ENCODE measurements around the gene KIAA0825.

Gene KIAA0825

GRCh38 chr5:94316916-94317838, 301.2 kb downstream of the KIAA0825 start:
- Mint-ChIP-seq H3K27ac (no peak overlapping the region), H3K36me3 (ENCODE audit: low read depth) (no peaks in the 10 kb centered on the region), H3K9me3 (no peaks in the 10 kb centered on the region), H3K4me3 (no peak overlapping the region), H3K27me3 (no peaks in the 10 kb centered on the region), H3K4me1 (ENCODE audit: low read depth) (no peaks in the 10 kb centered on the region)
- no peak for DNase-seq

- H3K27me3 Mint-ChIP-seq = no peaks in the 10 kb centered on the region
- H3K9me3 Mint-ChIP-seq = no peaks in the 10 kb centered on the region
- DNase-seq = no peak
- no peaks in the 10 kb centered on the region for H3K36me3 Mint-ChIP-seq (ENCODE audit: low read depth)
- H3K4me1 Mint-ChIP-seq (ENCODE audit: low read depth) = no peaks in the 10 kb centered on the region
- H3K27ac Mint-ChIP-seq = no peak overlapping the region
- no peak overlapping the region for H3K4me3 Mint-ChIP-seq
These were observed 303.8 kb downstream of the KIAA0825 start for GRCh38 chr5:94314460-94315131.

- H3K27me3 Mint-ChIP-seq = no peaks in the 10 kb centered on the region
These were observed 304.7 kb downstream of the KIAA0825 start for GRCh38 chr5:94313696-94314095.

GRCh38 chr5:94313188-94313587, 305.2 kb downstream of the KIAA0825 start:
- H3K27me3 Mint-ChIP-seq = no peaks in the 10 kb centered on the region
- no peak overlapping the region for H3K27ac Mint-ChIP-seq
- DNase-seq = no peak
- H3K4me3 Mint-ChIP-seq = no peak overlapping the region
- no peaks in the 10 kb centered on the region for H3K4me1 Mint-ChIP-seq (ENCODE audit: low read depth)
- no peaks in the 10 kb centered on the region for H3K9me3 Mint-ChIP-seq
- no peaks in the 10 kb centered on the region for H3K36me3 Mint-ChIP-seq (ENCODE audit: low read depth)

More at GRCh38 chr5:94313696-94314095, 304.7 kb downstream of the KIAA0825 start:
- Mint-ChIP-seq H3K36me3 (ENCODE audit: low read depth) (no peaks in the 10 kb centered on the region), H3K4me3 (no peak overlapping the region), H3K27ac (no peak overlapping the region), H3K4me1 (ENCODE audit: low read depth) (no peaks in the 10 kb centered on the region), H3K9me3 (no peaks in the 10 kb centered on the region)
- no peak for DNase-seq

GRCh38 chr5:94312298-94312697, 306.1 kb downstream of the KIAA0825 start:
- no peaks in the 10 kb centered on the region for H3K27me3 Mint-ChIP-seq

GRCh38 chr5:94310833-94311232, 307.6 kb downstream of the KIAA0825 start:
- Mint-ChIP-seq H3K9me3 (no peaks in the 10 kb centered on the region), H3K36me3 (ENCODE audit: low read depth) (no peaks in the 10 kb centered on the region), H3K4me1 (ENCODE audit: low read depth) (no peaks in the 10 kb centered on the region), H3K27me3 (no peaks in the 10 kb centered on the region), H3K27ac (no peak overlapping the region), H3K4me3 (no peak overlapping the region)
- DNase-seq = no peak

More at GRCh38 chr5:94312298-94312697, 306.1 kb downstream of the KIAA0825 start:
- H3K4me1 Mint-ChIP-seq (ENCODE audit: low read depth) = no peaks in the 10 kb centered on the region
- no peak overlapping the region for H3K27ac Mint-ChIP-seq
- no peaks in the 10 kb centered on the region for H3K9me3 Mint-ChIP-seq
- no peak for DNase-seq
- H3K4me3 Mint-ChIP-seq = no peak overlapping the region
- no peaks in the 10 kb centered on the region for H3K36me3 Mint-ChIP-seq (ENCODE audit: low read depth)

- H3K4me1 Mint-ChIP-seq (ENCODE audit: low read depth) = no peaks in the 10 kb centered on the region
- H3K36me3 Mint-ChIP-seq (ENCODE audit: low read depth) = no peaks in the 10 kb centered on the region
- no peak overlapping the region for H3K27ac Mint-ChIP-seq
- DNase-seq = no peak
- H3K27me3 Mint-ChIP-seq = no peaks in the 10 kb centered on the region
- no peaks in the 10 kb centered on the region for H3K9me3 Mint-ChIP-seq
- no peak overlapping the region for H3K4me3 Mint-ChIP-seq
These were observed 309.3 kb downstream of the KIAA0825 start for GRCh38 chr5:94309141-94309540.

GRCh38 chr5:94308442-94308841, 310.0 kb downstream of the KIAA0825 start:
- H3K4me3 Mint-ChIP-seq = no peak overlapping the region
- H3K27me3 Mint-ChIP-seq = no peaks in the 10 kb centered on the region
- H3K27ac Mint-ChIP-seq = no peak overlapping the region
- H3K9me3 Mint-ChIP-seq = no peaks in the 10 kb centered on the region
- no peak for DNase-seq
- no peaks in the 10 kb centered on the region for H3K4me1 Mint-ChIP-seq (ENCODE audit: low read depth)
- H3K36me3 Mint-ChIP-seq (ENCODE audit: low read depth) = no peaks in the 10 kb centered on the region

- no peak for DNase-seq
- no peak overlapping the region for H3K27ac Mint-ChIP-seq
- no peak overlapping the region for H3K4me3 Mint-ChIP-seq
- H3K27me3 Mint-ChIP-seq = no peaks in the 10 kb centered on the region
- no peaks in the 10 kb centered on the region for H3K9me3 Mint-ChIP-seq
- H3K4me1 Mint-ChIP-seq (ENCODE audit: low read depth) = no peaks in the 10 kb centered on the region
- H3K36me3 Mint-ChIP-seq (ENCODE audit: low read depth) = no peaks in the 10 kb centered on the region
These were observed 314.3 kb downstream of the KIAA0825 start for GRCh38 chr5:94304146-94304545.

GRCh38 chr5:94288937-94289336, 329.5 kb downstream of the KIAA0825 start:
- no peaks in the 10 kb centered on the region for H3K27me3 Mint-ChIP-seq
- DNase-seq = no peak
- H3K27ac Mint-ChIP-seq = no peak overlapping the region
- no peak overlapping the region for H3K4me3 Mint-ChIP-seq
- no peaks in the 10 kb centered on the region for H3K4me1 Mint-ChIP-seq (ENCODE audit: low read depth)
- peaks cover 22% of the 10 kb centered on the region for H3K9me3 Mint-ChIP-seq
- H3K36me3 Mint-ChIP-seq (ENCODE audit: low read depth) = no peaks in the 10 kb centered on the region

- DNase-seq = no peak
- no peaks in the 10 kb centered on the region for H3K9me3 Mint-ChIP-seq
- no peaks in the 10 kb centered on the region for H3K36me3 Mint-ChIP-seq (ENCODE audit: low read depth)
- no peak overlapping the region for H3K27ac Mint-ChIP-seq
- H3K4me1 Mint-ChIP-seq (ENCODE audit: low read depth) = no peaks in the 10 kb centered on the region
- no peak overlapping the region for H3K4me3 Mint-ChIP-seq
- H3K27me3 Mint-ChIP-seq = no peaks in the 10 kb centered on the region
These were observed 332.4 kb downstream of the KIAA0825 start for GRCh38 chr5:94285984-94286383.

- no peaks in the 10 kb centered on the region for H3K4me1 Mint-ChIP-seq (ENCODE audit: low read depth)
- no peak overlapping the region for H3K27ac Mint-ChIP-seq
- no peaks in the 10 kb centered on the region for H3K36me3 Mint-ChIP-seq (ENCODE audit: low read depth)
- H3K9me3 Mint-ChIP-seq = no peaks in the 10 kb centered on the region
- no peak for DNase-seq
- H3K27me3 Mint-ChIP-seq = no peaks in the 10 kb centered on the region
- no peak overlapping the region for H3K4me3 Mint-ChIP-seq
These were observed 335.3 kb downstream of the KIAA0825 start for GRCh38 chr5:94283093-94283492.

GRCh38 chr5:94281236-94281801, 337.1 kb downstream of the KIAA0825 start:
- H3K9me3 Mint-ChIP-seq = no peaks in the 10 kb centered on the region
- H3K27me3 Mint-ChIP-seq = no peaks in the 10 kb centered on the region
- no peaks in the 10 kb centered on the region for H3K4me1 Mint-ChIP-seq (ENCODE audit: low read depth)
- no peaks in the 10 kb centered on the region for H3K36me3 Mint-ChIP-seq (ENCODE audit: low read depth)
- H3K27ac Mint-ChIP-seq = no peak overlapping the region
- H3K4me3 Mint-ChIP-seq = no peak overlapping the region
- DNase-seq = no peak

- no peaks in the 10 kb centered on the region for H3K9me3 Mint-ChIP-seq
- H3K4me3 Mint-ChIP-seq = no peak overlapping the region
- no peak overlapping the region for H3K27ac Mint-ChIP-seq
- no peaks in the 10 kb centered on the region for H3K27me3 Mint-ChIP-seq
- no peaks in the 10 kb centered on the region for H3K4me1 Mint-ChIP-seq (ENCODE audit: low read depth)
- DNase-seq = no peak
- no peaks in the 10 kb centered on the region for H3K36me3 Mint-ChIP-seq (ENCODE audit: low read depth)
These were observed 341.7 kb downstream of the KIAA0825 start for GRCh38 chr5:94276751-94277150.

- Mint-ChIP-seq H3K4me1 (ENCODE audit: low read depth) (no peaks in the 10 kb centered on the region), H3K36me3 (ENCODE audit: low read depth) (no peaks in the 10 kb centered on the region), H3K4me3 (no peak overlapping the region), H3K9me3 (no peaks in the 10 kb centered on the region), H3K27me3 (no peaks in the 10 kb centered on the region), H3K27ac (no peak overlapping the region)
- DNase-seq = no peak
These were observed 342.4 kb downstream of the KIAA0825 start for GRCh38 chr5:94276048-94276447.
